PC-3 (cell line): Measurements from ENCODE around the gene CTXN2.

Experiments
- CTCF ChIP-seq: fragments of 300-600 bp; sonication (generic); conservative IDR thresholded peaks from 2 replicates; pipeline ENCODE4 v1.5.1; 2017; ENCODE audit warnings: antibody characterized with exemption, low read depth, mild to moderate bottlenecking, low read length
- EZH2 ChIP-seq: fragments of 300-600 bp; sonication (generic); IDR thresholded peaks from one replicate; pipeline ENCODE4 v1.6.1; 2017; ENCODE audit warnings: antibody characterized with exemption, mild to moderate bottlenecking, low read length; ENCODE audit not compliant: unreplicated experiment

GRCh38 chr15:48168616-48169015 is 22.8 kb upstream of the CTXN2 start:
- TF ChIP-seq CTCF: no peak
- no peak for TF ChIP-seq EZH2
